Kasumi-1 (cell line): Measurements from ENCODE around the gene ADPRM.
"Not testable (repeated sequence)": the region's sequence is repeated elsewhere in the genome, so short reads cannot be mapped to it uniquely, and the experiment has no call there.

Source experiments
- DNase-seq, 2 experiments: peaks; one replicate each; lab custom pipeline; 2025; lab: John Stamatoyannopoulos, UW

Gene ADPRM

GRCh38 chr17:10699856-10700255, 2.5 kb downstream of the ADPRM start:
- DNase-seq = peak; percentile 5 to 21

DNA sequence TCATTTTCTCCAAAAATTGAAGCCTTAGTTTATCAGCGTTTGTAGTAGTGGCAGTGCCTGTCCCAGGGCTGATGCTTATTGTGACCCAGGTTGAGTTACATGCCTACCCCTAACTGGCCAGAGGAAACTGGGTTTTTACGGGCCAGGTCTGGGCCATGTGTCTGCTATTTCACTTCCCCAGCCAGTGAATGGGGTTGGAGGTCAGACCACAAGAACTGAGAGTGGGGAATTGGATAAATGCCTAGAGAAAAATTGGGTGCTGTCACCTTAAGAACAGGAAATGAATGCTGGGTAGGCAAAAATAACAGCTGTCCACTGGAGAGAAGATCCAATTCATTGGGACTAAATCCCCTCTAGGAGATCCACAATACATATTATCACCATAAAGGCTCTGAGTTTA, 5.2 kb downstream of the ADPRM start:
- peak in 1 of 2 experiments; percentile 5 for DNase-seq

- no peak for DNase-seq
Observed at GRCh38 chr17:10705727-10706126, 8.3 kb downstream of the ADPRM start.

DNA sequence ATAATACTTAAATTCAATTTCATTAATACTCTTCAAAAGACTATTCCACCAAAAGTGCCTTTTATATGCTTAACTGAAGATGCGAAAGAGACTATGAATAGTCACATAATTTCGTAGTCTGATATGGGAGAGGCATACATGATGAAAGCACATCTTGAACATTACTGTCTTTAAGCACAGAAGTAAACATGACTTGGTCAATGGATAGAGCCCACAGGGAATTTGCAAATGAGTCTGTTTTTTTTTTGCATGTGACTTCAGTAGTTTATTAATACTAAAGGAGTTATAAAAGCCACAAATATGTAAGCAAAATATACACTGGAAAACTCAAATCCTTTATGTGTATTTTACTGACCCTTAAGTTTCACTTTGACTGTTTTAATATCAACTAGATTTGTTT, 15.9 kb downstream of the ADPRM start:
- DNase-seq = no peak

GRCh38 chr17:10716218-10716617, 18.8 kb downstream of the ADPRM start:
- DNase-seq = no peak

DNA sequence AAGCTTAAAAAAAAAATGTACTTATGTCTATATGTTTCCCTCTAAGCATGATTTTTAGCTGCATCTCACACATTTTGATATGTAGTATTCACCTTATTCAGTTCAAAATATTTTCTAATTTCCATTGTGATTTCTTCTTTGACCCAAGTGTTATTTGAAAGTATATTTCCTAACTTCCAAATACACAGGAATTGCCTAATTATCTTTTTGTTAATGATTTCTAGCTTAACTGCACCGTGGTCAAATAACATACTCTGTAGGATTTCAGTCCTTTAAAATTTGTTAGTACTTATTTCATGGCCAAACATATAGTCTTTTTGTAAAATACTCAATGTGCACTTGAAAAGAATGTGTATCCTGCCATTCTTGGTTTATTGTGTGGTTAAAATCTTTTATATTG, 21.2 kb downstream of the ADPRM start:
- no peak for DNase-seq

GRCh38 chr17:10724546-10725195, 27.3 kb downstream of the ADPRM start:
- no peak for DNase-seq

DNA sequence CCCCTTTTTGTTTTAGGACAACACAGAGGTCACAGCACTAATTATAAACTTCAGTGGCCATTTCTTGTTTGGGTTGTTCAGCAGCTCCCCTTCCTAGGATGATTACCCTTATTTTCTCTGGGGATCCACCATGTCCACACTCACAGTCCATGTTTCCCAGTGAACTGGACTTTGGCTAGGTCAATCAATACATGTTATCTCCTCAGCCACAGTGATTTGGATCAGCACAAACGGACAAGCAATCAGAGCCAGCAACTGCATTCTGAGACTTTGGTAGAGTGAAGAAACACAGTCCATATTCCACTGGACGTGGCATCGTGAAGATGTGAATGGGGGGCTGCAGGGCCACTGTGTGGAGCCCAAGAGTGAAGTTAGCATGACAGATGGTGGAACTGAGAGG, 27.9 kb downstream of the ADPRM start:
- no peak for DNase-seq

GRCh38 chr17:10726196-10726595, 28.8 kb downstream of the ADPRM start:
- DNase-seq = no peak

DNA sequence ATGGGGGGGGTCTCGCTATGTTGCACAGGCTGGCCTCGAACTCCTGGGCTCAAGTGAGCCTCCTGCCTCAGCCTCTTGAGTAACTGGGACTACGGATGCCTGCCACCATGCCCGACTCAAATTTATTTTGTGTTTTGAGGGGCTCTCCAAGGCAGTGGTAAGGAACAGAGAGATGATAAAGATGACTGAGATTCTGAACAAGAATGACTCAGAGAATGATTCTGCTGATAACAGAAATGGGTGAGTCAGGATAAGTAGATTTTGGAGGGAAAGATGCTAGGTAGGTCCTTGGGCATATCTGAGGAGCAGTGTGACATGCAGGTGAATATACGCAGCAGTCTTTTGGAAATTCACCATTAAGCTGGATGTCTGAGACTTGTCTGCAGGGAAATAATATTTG, 29.8 kb downstream of the ADPRM start:
- DNase-seq = no peak

DNA sequence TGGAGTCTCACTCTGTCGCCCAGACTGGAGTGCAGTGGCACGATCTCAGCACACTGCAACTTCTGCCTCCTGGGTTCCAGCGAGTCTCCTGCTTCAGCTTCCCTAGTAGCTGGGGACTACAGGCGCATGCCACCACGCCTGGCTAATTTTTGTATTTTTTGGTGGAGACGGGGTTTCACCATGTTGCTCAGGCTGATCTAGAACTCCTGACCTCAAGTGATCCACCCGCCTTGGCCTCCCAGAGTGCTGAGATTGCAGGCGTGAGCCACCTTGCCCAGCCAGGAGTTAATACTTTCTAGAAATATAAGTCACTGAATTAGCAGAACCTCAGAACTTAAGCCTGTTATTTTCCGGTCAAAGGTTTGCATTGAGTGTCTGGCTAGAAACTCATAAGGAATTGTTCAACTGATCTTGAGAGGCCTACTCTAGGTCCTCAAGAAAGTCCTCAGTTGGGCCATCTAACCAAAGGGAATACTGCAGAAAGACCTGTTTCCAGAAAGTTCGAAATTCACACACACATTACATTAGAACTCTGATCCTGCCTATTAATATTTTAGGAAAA, 31.0 kb downstream of the ADPRM start:
- no peak for DNase-seq

- peak; percentile 4 to 31 for DNase-seq
Observed at GRCh38 chr17:10729334-10730193, 32.2 kb downstream of the ADPRM start, which contains the start of gene TMEM220. TSS of gene TMEM220 (minus strand) at chr17:10730023. CDS start at chr17:10729851, 172 bp downstream.

DNA sequence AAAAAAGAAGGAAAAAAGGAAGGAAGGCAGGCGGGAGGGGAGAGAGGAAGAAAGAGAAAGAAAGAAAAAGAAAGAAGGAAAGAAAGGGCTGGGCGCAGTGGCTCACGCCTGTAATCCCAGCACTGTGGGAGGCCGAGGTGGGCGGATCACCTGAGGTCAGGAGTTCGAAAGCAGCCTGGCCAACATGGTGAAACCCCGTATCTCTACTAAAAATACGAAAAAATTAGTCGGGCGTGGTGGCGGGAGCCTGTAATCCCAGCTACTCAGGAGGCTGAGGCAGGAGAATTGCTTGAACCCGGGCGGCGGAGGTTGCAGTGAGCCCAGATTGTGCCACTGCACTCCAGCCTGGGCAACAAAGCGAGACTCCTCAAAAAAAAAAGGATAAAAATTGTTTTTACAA, 32.9 kb downstream of the ADPRM start:
- not testable (repeated sequence) for DNase-seq

- DNase-seq = no peak
Observed at GRCh38 chr17:10731408-10731879, 34.0 kb downstream of the ADPRM start.

GRCh38 chr17:10732121-10732520, 34.7 kb downstream of the ADPRM start:
- not testable (repeated sequence) for DNase-seq

DNA sequence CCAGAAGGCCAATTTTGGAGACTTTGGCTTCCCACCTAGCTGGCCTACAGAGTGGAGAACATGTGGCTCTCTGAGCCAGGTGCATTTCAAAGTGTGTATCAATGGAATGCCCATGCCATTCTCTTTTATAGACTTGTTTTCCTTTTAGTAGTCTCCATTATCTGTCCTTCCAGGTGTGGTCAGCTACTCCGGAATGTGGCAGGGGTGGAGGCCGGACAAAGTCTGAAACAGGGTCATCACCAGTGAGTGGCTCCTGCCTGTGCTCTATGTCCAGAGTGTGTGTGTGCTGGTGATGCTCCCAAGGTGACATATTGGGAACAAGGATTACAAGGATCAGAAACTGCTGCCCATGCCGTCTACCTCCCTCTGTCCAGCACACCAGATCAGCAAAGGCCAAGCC, 36.3 kb downstream of the ADPRM start:
- DNase-seq = no peak

DNA sequence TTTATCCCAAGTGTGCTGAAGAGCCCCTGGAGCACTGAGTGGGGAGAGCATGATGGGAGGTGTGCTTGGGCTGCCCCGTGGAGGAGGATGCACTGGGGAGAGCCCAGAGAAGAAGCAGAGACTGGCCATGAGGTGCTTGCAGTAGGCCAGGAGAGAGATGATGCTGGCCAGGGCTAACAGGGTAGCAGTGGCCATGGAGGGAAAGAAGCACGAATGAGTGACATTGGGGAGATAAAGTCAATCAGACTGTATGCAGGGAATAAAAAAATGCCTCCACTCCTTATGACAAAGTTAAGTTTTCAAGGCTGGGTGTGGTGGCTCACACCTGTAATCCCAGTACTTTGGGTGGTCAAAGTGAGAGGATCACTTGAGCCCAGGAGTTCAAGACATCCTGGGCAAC, 37.9 kb downstream of the ADPRM start:
- no peak for DNase-seq

DNA sequence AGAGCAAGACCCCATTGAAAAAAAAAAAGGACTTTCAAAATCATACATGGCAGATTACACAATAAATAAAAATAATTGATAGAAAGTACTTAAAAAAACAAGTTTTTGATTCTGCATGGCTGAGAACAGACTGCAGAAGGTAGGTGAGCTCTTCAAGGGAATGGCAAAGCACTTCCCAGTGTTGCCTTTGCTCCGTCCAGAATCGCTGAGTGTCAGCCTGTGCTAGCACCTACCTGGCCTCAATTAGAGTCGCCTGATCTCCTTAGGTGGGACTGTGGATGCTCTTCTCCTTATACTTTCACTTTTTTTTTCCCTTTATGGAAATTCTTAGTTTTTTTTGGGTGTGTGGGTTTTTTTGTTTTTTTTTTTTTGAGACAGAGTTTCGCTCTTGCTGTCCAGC, 38.4 kb downstream of the ADPRM start:
- DNase-seq = no peak

DNA sequence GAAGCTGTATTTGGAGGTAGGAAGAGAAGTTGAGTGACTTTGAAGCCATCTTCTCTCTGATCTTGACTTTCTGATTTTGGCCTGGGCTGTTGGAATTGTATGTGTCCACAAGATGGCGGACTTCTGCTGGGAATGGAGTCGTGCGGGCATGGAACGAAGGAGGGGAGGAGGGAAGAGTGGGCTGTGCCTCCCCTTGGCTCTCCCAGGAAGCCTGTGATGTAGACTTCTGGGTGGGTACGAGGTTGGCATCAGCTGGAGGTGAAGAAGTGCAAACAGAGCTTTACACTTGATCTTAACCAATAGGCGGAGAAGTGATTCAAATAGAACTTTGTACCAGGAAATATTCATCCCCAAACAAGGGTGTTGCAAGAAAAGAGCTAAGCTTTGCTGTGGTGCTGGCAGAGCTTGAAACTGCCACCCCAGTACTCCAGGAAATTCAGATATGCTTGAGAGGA, 39.8 kb downstream of the ADPRM start:
- peak; percentile 32 to 33 for DNase-seq

DNA sequence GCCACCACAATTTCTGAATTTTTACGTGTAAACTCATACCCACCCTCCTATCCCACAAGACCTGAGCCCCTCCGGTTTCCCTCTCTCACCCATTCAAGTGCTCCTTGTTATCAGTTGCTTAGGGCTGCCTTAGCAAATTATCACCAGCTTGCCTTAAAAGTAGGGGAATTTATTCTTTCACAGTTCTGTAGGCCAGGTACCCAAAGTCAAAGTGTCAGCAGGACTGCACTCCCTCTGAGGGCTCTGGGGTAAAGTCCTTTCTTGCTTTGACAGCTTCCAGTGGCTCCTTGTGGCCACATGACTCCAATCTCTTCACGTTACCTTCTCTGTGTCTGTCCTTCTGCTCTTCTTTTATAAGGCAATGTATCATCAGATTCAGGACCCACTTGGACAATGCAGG, 40.3 kb downstream of the ADPRM start:
- no peak for DNase-seq

- no peak for DNase-seq
Observed at GRCh38 chr17:10738521-10739258, 41.3 kb downstream of the ADPRM start.

DNA sequence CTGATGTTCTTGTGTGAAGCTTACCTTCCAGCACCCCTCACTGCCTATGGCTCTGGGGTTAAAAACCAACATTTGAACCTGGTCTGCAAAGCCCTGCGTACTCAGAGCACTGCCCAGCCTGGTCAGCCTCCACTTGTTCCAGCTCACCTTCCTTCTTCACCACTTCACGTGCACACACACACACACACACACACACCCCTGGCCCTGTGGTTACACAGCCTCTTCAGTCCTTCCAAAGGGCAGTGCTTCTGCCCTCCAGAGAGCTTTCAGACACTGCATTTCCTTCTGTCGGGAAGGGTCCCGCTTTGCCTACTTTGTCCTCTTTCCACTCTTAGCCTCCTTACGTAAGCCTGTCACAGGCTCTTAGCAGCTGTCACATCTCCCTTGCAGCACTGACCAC, 42.0 kb downstream of the ADPRM start:
- DNase-seq = no peak
